Uterus (tissue), 4 donors: ENCODE data around the gene AASDH. TPM values are rescaled to one million over a fixed set of nuclear protein-coding genes. Genes with fewer than 3 reads are reported as not detected.

ENCODE experiments used
- DNase-seq, 2 donors: peaks; one replicate each; pipeline ENCODE4 v3.0.0-alpha.2; 2019 to 2020
- H3K27ac ChIP-seq, 2 donors: fragments of 200-600 bp; sonication (generic); 1 replicate in 1 of 2; 2 replicates in 1 of 2; pipeline ENCODE4 v1.5.1; 2016 to 2018
- H3K27me3 ChIP-seq, 2 donors: fragments of 200-600 bp; sonication (generic); one replicate each; pipeline ENCODE4 v1.5.1; 2018 to 2019; ENCODE audit warnings: control low read depth in 1 of 2
- H3K36me3 ChIP-seq, 2 donors: fragments of 200-600 bp; sonication (generic); one replicate each; pipeline ENCODE4 v1.5.1; 2019; ENCODE audit warnings: control low read depth in 1 of 2
- H3K4me1 ChIP-seq, 2 donors: fragments of 200-600 bp; sonication (generic); one replicate each; pipeline ENCODE4 v1.5.1; 2018 to 2019; ENCODE audit warnings: control low read depth in 1 of 2
- H3K4me3 ChIP-seq, 2 donors: fragments of 200-600 bp; sonication (generic); 1 replicate in 1 of 2; 2 replicates in 1 of 2; pipeline ENCODE4 v1.5.1; 2018 to 2019; ENCODE audit warnings: mild to moderate bottlenecking in 1 of 2
- H3K9me3 ChIP-seq, 2 donors: fragments of 200-600 bp; sonication (generic); one replicate each; pipeline ENCODE4 v1.5.1; 2019; ENCODE audit warnings: control low read depth in 1 of 2
- CTCF ChIP-seq, 4 experiments: fragments of 200-600 bp in 2 of 4; fragments of 450-650 bp in 2 of 4; sonication (generic) in 2 of 4; IDR thresholded peaks; one replicate each; pipeline ENCODE4 v1.5.1; 2016 to 2019; ENCODE audit warnings: antibody characterized with exemption in 4 of 4, mild to moderate bottlenecking in 2 of 4, moderate library complexity in 1 of 4
- POLR2A ChIP-seq, 2 donors: fragments of 450-650 bp; IDR thresholded peaks; one replicate each; pipeline ENCODE4 v1.6.1; 2016; ENCODE audit warnings: antibody characterized with exemption in 2 of 2, mild to moderate bottlenecking in 1 of 2, moderate library complexity in 1 of 2
- intact Hi-C: fragments of 100-400 bp; cut with DNase I; formaldehyde crosslinking; loops from one replicate; pipeline ENCODE4 v1.15.1; 2023; ENCODE audit warnings: low total_unique reads
- small RNA-seq: library from RNA; depleted of rRNA; stranded (forward); fragments of <200 nt; gene quantifications from one replicate; pipeline ENCODE3, GENCODE V24; 2016
- total RNA-seq, 4 donors: library from RNA; depleted of rRNA in 3 of 4; stranded (reverse); fragments of >200 nt in 3 of 4; gene quantifications; one replicate each; pipeline versions ENCODE4 v1.1.0 to v1.2.4, GENCODE V29; 2014 to 2023
- donor health status: DM: yes; HTN: yes; CAD: no.

The AASDH gene
- total RNA-seq, 4 donors from 2014 or later, result 12.7 to 58.8 (median 26.6) TPM

- DNase-seq, result no peak
- Histone ChIP-seq H3K9me3 (no peaks in the 10 kb centered on the region), H3K4me3 (no peak overlapping the region), H3K27ac (no peak overlapping the region), H3K4me1 (no peaks in the 10 kb centered on the region), H3K27me3 (no peaks in the 10 kb centered on the region), H3K36me3 (no peaks in the 10 kb centered on the region)
- TF ChIP-seq POLR2A (IDR thresholded peaks at IDR 0.05) (no peak), CTCF (IDR thresholded peaks at IDR 0.05) (no peak)
- intact Hi-C loops, result no loop called here
Measured at GRCh38 chr4:56293121-56293520, 94.2 kb downstream of the AASDH start.

- Histone ChIP-seq H3K36me3 (no peaks in the 10 kb centered on the region), H3K9me3 (no peaks in the 10 kb centered on the region), H3K27me3 (no peaks in the 10 kb centered on the region), H3K4me3 (no peak overlapping the region), H3K4me1 (no peaks in the 10 kb centered on the region), H3K27ac (no peak overlapping the region)
- no peak for TF ChIP-seq CTCF (IDR thresholded peaks at IDR 0.05)
- TF ChIP-seq POLR2A (IDR thresholded peaks at IDR 0.05), result no peak
- no peak for DNase-seq
- intact Hi-C loops, result no loop called here
Measured at GRCh38 chr4:56289934-56290333, 97.4 kb downstream of the AASDH start.

- Histone ChIP-seq H3K27ac (no peak overlapping the region), H3K4me3 (no peak overlapping the region), H3K9me3 (no peaks in the 10 kb centered on the region), H3K4me1 (no peaks in the 10 kb centered on the region), H3K27me3 (no peaks in the 10 kb centered on the region), H3K36me3 (no peaks in the 10 kb centered on the region)
- no peak for TF ChIP-seq POLR2A (IDR thresholded peaks at IDR 0.05)
- no peak for TF ChIP-seq CTCF (IDR thresholded peaks at IDR 0.05)
- intact Hi-C loops, result no loop called here
- no peak for DNase-seq
Measured at GRCh38 chr4:56288663-56289062, 98.6 kb downstream of the AASDH start.

Small RNA genes lying within 50 kb of the gene (small RNA-seq; reads per million reads assigned to genes)
- not detected for gene RNU6-197P

Other genes starting within 250 kb of the AASDH start
- gene PPAT, start 48.1 kb upstream of the AASDH start, total RNA-seq, result 10 to 100 TPM in 1 of 4 donors, 1 to 10 TPM in 3; 1.8 to 29.0 (median 6.9) TPM
- 10 to 100 TPM in 3 of 4 donors, 1 to 10 TPM in 1; 9.4 to 42.7 (median 26.4) TPM for gene PAICS, start 48.8 kb upstream of the AASDH start, total RNA-seq
- gene SRP72, start 80.1 kb upstream of the AASDH start, total RNA-seq, result 100 to 1,000 TPM in 1 of 4 donors, 10 to 100 TPM in 3; 52.1 to 121 (median 68.2) TPM
- 1 to 10 TPM in 1 of 4 donors, under 1 TPM in 1, not detected in 2; 0.14 to 1.7 TPM for gene ARL9, start 118.3 kb upstream of the AASDH start, total RNA-seq